ENCODE measurements around the gene EP300. TPM values are rescaled to one million over a fixed set of nuclear protein-coding genes. Genes with fewer than 3 reads are reported as not detected.

EP300 gene
- total and polyA plus RNA-seq, 12 donors = 7.0 to 161 (median 51.8) TPM

GRCh38 chr22:41116342-41116741 lies 23.9 kb downstream of the EP300 start:
- peaks cover 0 to 25% of the 10 kb centered on the region in 2 donors for H3K36me3 ChIP-seq (replicated peaks in 1 of 2)
- peaks cover 0 to 12% of the 10 kb centered on the region in 2 donors for H3K4me1 ChIP-seq (replicated peaks in 1 of 2)
- DNase-seq = no peak
- no peaks in the 10 kb centered on the region for H3K9me3 ChIP-seq (replicated peaks in 1 of 3)
- no peak overlapping the region for H3K27ac ChIP-seq
- H3K27me3 ChIP-seq = no peaks in the 10 kb centered on the region
- no peak overlapping the region for H3K4me3 ChIP-seq
- intact Hi-C loops (cut with DNase I) = no loop called here
- TF ChIP-seq POLR2A (IDR thresholded peaks at IDR 0.05) (no peak), CTCF (IDR thresholded peaks at IDR 0.05) (no peak)
- WGBS, 4 donors = 97 to 100% (median 99%) methylated on average over 2 of the region's 2 CpGs

GRCh38 chr22:41117127-41117965 lies 25.0 kb downstream of the EP300 start:
- TF ChIP-seq CTCF (IDR thresholded peaks at IDR 0.05) = no peak
- TF ChIP-seq POLR2A (IDR thresholded peaks at IDR 0.05) = no peak
- Histone ChIP-seq H3K9me3 (replicated peaks in 1 of 3) (no peaks in the 10 kb centered on the region), H3K27me3 (no peaks in the 10 kb centered on the region), H3K27ac (peak overlapping the region in 1 of 5 donors; percentile 16), H3K4me1 (replicated peaks in 1 of 2) (peaks cover 0 to 12% of the 10 kb centered on the region in 2 donors), H3K4me3 (no peak overlapping the region), H3K36me3 (replicated peaks in 1 of 2) (peaks cover 0 to 25% of the 10 kb centered on the region in 2 donors)
- intact Hi-C loops (cut with DNase I) = no loop called here
- DNase-seq = no peak
- 85 to 89% (median 87%) methylated on average over 9 of the region's 9 CpGs for WGBS, 4 donors

- no peak overlapping the region for H3K27ac ChIP-seq
- DNase-seq = no peak
- H3K36me3 ChIP-seq (replicated peaks in 1 of 2) = peaks cover 0 to 36% of the 10 kb centered on the region in 2 donors
- intact Hi-C loops (cut with DNase I) = no loop called here
- WGBS, 4 donors = 85 to 94% (median 92%) methylated on average over 2 of the region's 2 CpGs
- no peaks in the 10 kb centered on the region for H3K9me3 ChIP-seq (replicated peaks in 1 of 3)
- H3K4me3 ChIP-seq = no peak overlapping the region
- TF ChIP-seq POLR2A (IDR thresholded peaks at IDR 0.05) (no peak), CTCF (IDR thresholded peaks at IDR 0.05) (no peak)
- H3K4me1 ChIP-seq (replicated peaks in 1 of 2) = no peaks in the 10 kb centered on the region
- no peaks in the 10 kb centered on the region for H3K27me3 ChIP-seq
Observed at GRCh38 chr22:41123151-41123550, 30.8 kb downstream of the EP300 start.

GRCh38 chr22:41124086-41124485 lies 31.7 kb downstream of the EP300 start:
- Histone ChIP-seq H3K9me3 (replicated peaks in 1 of 3) (no peaks in the 10 kb centered on the region), H3K4me3 (no peak overlapping the region), H3K4me1 (replicated peaks in 1 of 2) (no peaks in the 10 kb centered on the region), H3K36me3 (replicated peaks in 1 of 2) (peaks cover 0 to 39% of the 10 kb centered on the region in 2 donors), H3K27me3 (no peaks in the 10 kb centered on the region), H3K27ac (no peak overlapping the region)
- 89 to 98% (median 96%) methylated on average over 9 of the region's 9 CpGs for WGBS, 4 donors
- intact Hi-C loops (cut with DNase I) = no loop called here
- no peak for TF ChIP-seq CTCF (IDR thresholded peaks at IDR 0.05)
- DNase-seq = no peak
